ENCODE measurements around the gene REPS1.
"Not testable (repeated sequence)": the region's sequence is repeated elsewhere in the genome, so short reads cannot be mapped to it uniquely, and the experiment has no call there.

REPS1 gene

GRCh38 chr6:138987643-138988468, at the start of gene REPS1:
Gene REPS1 (minus strand): TSS chr6:138988253. CDS start chr6:138987682, 571 bp downstream.
- DNase-seq = peak; percentile 86

- DNase-seq = no peak
Observed at GRCh38 chr6:139037490-139037889, 49.4 kb upstream of the REPS1 start.

- DNase-seq = no peak
Observed at GRCh38 chr6:139030228-139030963, 42.3 kb upstream of the REPS1 start.

GRCh38 chr6:139029470-139030227, 41.6 kb upstream of the REPS1 start:
- peak; percentile 28 for DNase-seq

- no peak for DNase-seq
Observed at GRCh38 chr6:139028658-139029469, 40.8 kb upstream of the REPS1 start, which contains the start of gene ABRACL. Gene ABRACL (plus strand): TSS chr6:139028745. CDS start chr6:139034161, 5,416 bp downstream.

- DNase-seq = no peak
Observed at GRCh38 chr6:139028215-139028657, 40.2 kb upstream of the REPS1 start.

GRCh38 chr6:139027620-139028182, 39.6 kb upstream of the REPS1 start:
- no peak for DNase-seq

- DNase-seq = not testable (repeated sequence)
Observed at GRCh38 chr6:139025416-139025815, 37.4 kb upstream of the REPS1 start.

- no peak for DNase-seq
Observed at GRCh38 chr6:139020689-139021088, 32.6 kb upstream of the REPS1 start.

GRCh38 chr6:139019722-139020121, 31.7 kb upstream of the REPS1 start:
- no peak for DNase-seq

GRCh38 chr6:139017227-139017626, 29.2 kb upstream of the REPS1 start:
- no peak for DNase-seq

- DNase-seq = no peak
Observed at GRCh38 chr6:139016337-139017213, 28.5 kb upstream of the REPS1 start.

- no peak for DNase-seq
Observed at GRCh38 chr6:139014945-139015344, 26.9 kb upstream of the REPS1 start.

GRCh38 chr6:139013185-139013800, 25.2 kb upstream of the REPS1 start:
- DNase-seq = no peak

- no peak for DNase-seq
Observed at GRCh38 chr6:139011980-139012379, 23.9 kb upstream of the REPS1 start.

GRCh38 chr6:139010674-139011073, 22.6 kb upstream of the REPS1 start:
- no peak for DNase-seq

GRCh38 chr6:139008117-139008516, 20.1 kb upstream of the REPS1 start:
- DNase-seq = no peak

GRCh38 chr6:139007428-139007827, 19.4 kb upstream of the REPS1 start:
- no peak for DNase-seq

- no peak for DNase-seq
Observed at GRCh38 chr6:139006477-139006876, 18.4 kb upstream of the REPS1 start.

- DNase-seq = no peak
Observed at GRCh38 chr6:139003751-139004150, 15.7 kb upstream of the REPS1 start.

Data from amniotic stem cell (primary cell).